T-cell (primary cell): ENCODE measurements around the gene FAM187B. TPM values are rescaled to one million over a fixed set of nuclear protein-coding genes. Genes with fewer than 3 reads are reported as not detected.
A peak's percentile ranks its signal among the peaks of the same experiment; 100 is the strongest.
"Not testable (repeated sequence)": the region's sequence is repeated elsewhere in the genome, so short reads cannot be mapped to it uniquely, and the experiment has no call there.

Experiments used
- ATAC-seq, 4 experiments: fragments of 200-7000 bp in 3 of 4; fragments of 150-1000 bp in 1 of 4; cut with Tn5 transposase; replicated peaks in 1 of 4; 1 replicate in 3 of 4; 2 replicates in 1 of 4; pipeline ENCODE4 v1.10.0; 2021; ENCODE audit warnings: moderate library complexity in 3 of 4, mild to moderate bottlenecking in 2 of 4, moderate number of reproducible peaks in 1 of 4
- CTCF ChIA-PET, 2 donors: fragments of 300-600 bp; sonication (Branson Sonifier 250); formaldehyde crosslinking; loops; one replicate each; lab custom pipeline; 2022; ENCODE audit warnings: antibody characterized with exemption in 2 of 2; lab: Charles Lee
- POLR2A ChIA-PET, 2 donors: fragments of 300-600 bp; sonication (Branson Sonifier 250); formaldehyde crosslinking; loops; one replicate each; lab custom pipeline; 2022; ENCODE audit warnings: antibody characterized with exemption in 2 of 2; lab: Charles Lee
- DNase-seq, 35 experiments: peaks; one replicate each; pipeline versions ENCODE4 v3.0.0 to v3.0.0-alpha.2; 2013 to 2023
- H3K27ac ChIP-seq: one replicate; pipeline ENCODE4 v1.5.1; 2013; ENCODE audit warnings: low read length
- H3K27me3 ChIP-seq, 2 experiments: replicated peaks in 1 of 2; 1 replicate in 1 of 2; 2 replicates in 1 of 2; pipeline versions ENCODE4 v1.6.1 to v1.7.0; 2013; ENCODE audit warnings: low read length in 1 of 2, mixed read lengths in 1 of 2; ENCODE audit not compliant: control insufficient read depth in 2 of 2, insufficient read depth in 2 of 2; ENCODE audit errors: extremely low read depth in 1 of 2
- H3K36me3 ChIP-seq, 2 donors: 1 replicate in 1 of 2; 2 replicates in 1 of 2; pipeline versions ENCODE4 v1.6.1 to v1.7.0; 2013; ENCODE audit warnings: low read length in 1 of 2; ENCODE audit not compliant: control insufficient read depth in 2 of 2, insufficient read depth in 1 of 2; ENCODE audit errors: extremely low read depth in 1 of 2
- H3K4me1 ChIP-seq, 2 experiments: 1 replicate in 1 of 2; 2 replicates in 1 of 2; pipeline versions ENCODE4 v1.6.1 to v1.7.0; 2013; ENCODE audit warnings: low read length in 2 of 2, mixed read lengths in 1 of 2; ENCODE audit not compliant: insufficient read depth in 2 of 2, control insufficient read depth in 1 of 2; ENCODE audit errors: extremely low read depth in 1 of 2
- H3K4me3 ChIP-seq, 2 donors: 1 replicate in 1 of 2; 2 replicates in 1 of 2; pipeline versions ENCODE4 v1.5.1 to v1.7.0; 2013; ENCODE audit warnings: mild to moderate bottlenecking in 2 of 2, low read length in 1 of 2, moderate library complexity in 1 of 2; ENCODE audit not compliant: control insufficient read depth in 1 of 2; ENCODE audit errors: extremely low read depth in 1 of 2
- H3K9me3 ChIP-seq: 2 replicates; pipeline ENCODE4 v1.7.0; 2013
- H3K27ac Mint-ChIP-seq, 2 donors: one replicate each; pipeline ENCODE4 v1.8.0; 2020 to 2021; ENCODE audit warnings: mild to moderate bottlenecking in 2 of 2, mixed read lengths in 2 of 2
- H3K27me3 Mint-ChIP-seq, 2 donors: one replicate each; pipeline ENCODE4 v1.8.0; 2021 to 2022; ENCODE audit warnings: mixed read lengths in 2 of 2
- H3K36me3 Mint-ChIP-seq: one replicate; pipeline ENCODE4 v1.8.0; 2021; ENCODE audit warnings: mixed read lengths
- H3K4me1 Mint-ChIP-seq, 3 donors: one replicate each; pipeline ENCODE4 v1.8.0; 2020 to 2022; ENCODE audit warnings: mixed read lengths in 3 of 3, mild to moderate bottlenecking in 1 of 3
- H3K4me3 Mint-ChIP-seq, 3 donors: one replicate each; pipeline ENCODE4 v1.8.0; 2020 to 2022; ENCODE audit warnings: mild to moderate bottlenecking in 3 of 3, mixed read lengths in 3 of 3, moderate library complexity in 3 of 3
- H3K9me3 Mint-ChIP-seq, 3 donors: one replicate each; pipeline ENCODE4 v1.8.0; 2020 to 2022; ENCODE audit warnings: mixed read lengths in 3 of 3
- WGBS: methylation state at CpG from one replicate; pipeline ENCODE4 v1.1.5; 2013; ENCODE audit warnings: missing lambda C conversion rate; ENCODE audit not compliant: insufficient coverage; 5-methylcytosine and 5-hydroxymethylcytosine counted together
- total RNA-seq, 35 experiments: library from RNA in 6 of 35; stranded (reverse) in 6 of 35; fragments of 120-200 nt in 1 of 35; gene quantifications; one replicate each; pipeline versions ENCODE4 v1.2.1 to v1.2.4 and lab custom pipeline; 2013 to 2026

Gene FAM187B
- total RNA-seq, 5 donors from 2014 or later (not counting 1 experiment from before 2014, with no cell fraction given): not detected

DNA sequence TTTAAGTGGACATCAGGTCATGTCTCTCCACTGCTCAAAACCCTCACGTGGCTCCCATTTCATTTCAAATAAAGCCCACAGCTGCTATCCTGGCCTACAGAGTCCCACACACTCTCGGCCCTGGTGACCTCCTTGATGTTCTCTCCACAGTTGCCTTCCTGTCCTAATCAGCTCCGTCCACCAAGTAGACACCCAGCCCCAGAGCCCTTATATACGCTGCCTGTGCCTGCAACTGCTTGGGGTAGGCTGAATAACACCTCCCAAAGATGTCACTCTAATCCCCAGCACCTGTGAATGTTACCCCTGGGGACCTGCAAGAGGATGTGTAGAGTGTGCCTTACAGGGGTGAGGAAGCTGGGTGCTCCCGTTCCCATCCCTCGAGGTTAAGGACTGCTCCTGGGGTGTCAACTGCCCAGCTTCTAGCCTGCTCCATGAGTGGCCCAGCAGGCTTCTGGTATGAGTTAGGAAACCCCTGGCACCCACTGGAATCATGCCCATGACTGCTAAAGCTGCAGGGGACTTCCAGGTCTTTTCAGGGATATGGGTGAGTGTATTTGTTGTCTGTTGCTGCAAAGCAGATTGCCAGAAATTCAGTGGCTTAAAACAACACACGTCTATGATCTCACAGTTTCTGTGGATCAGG lies 6.0 kb downstream of the FAM187B start:
- Histone ChIP-seq H3K9me3 (no peaks in the 10 kb centered on the region), H3K27me3 (no peaks in the 10 kb centered on the region), H3K27ac (no peak overlapping the region), H3K4me1 (peaks cover 0 to 33% of the 10 kb centered on the region in 2 experiments), H3K36me3 (no peaks in the 10 kb centered on the region), H3K4me3 (no peak overlapping the region)
- Mint-ChIP-seq H3K4me1 (peaks cover 18 to 50% (median 41%) of the 10 kb centered on the region in 3 donors), H3K4me3 (no peak overlapping the region), H3K9me3 (peaks cover 0 to 2% (median 0%) of the 10 kb centered on the region in 3 donors), H3K27me3 (no peaks in the 10 kb centered on the region), H3K36me3 (peaks cover 2% of the 10 kb centered on the region), H3K27ac (peak overlapping the region; percentile 31 to 59)
- ATAC-seq: no peak
- 83% methylated on average over 6 of the region's 7 CpGs for WGBS
- CTCF ChIA-PET: interaction anchor here (0.7 to 1.7 kb wide), 4 partner anchors 16 to 273 kb away, joined by 3 to 10 read pairs (median 4); no protein-coding TSS in a partner anchor
- DNase-seq: peak in 1 of 35 experiments; percentile 10
- POLR2A ChIA-PET: no interaction called here

DNA sequence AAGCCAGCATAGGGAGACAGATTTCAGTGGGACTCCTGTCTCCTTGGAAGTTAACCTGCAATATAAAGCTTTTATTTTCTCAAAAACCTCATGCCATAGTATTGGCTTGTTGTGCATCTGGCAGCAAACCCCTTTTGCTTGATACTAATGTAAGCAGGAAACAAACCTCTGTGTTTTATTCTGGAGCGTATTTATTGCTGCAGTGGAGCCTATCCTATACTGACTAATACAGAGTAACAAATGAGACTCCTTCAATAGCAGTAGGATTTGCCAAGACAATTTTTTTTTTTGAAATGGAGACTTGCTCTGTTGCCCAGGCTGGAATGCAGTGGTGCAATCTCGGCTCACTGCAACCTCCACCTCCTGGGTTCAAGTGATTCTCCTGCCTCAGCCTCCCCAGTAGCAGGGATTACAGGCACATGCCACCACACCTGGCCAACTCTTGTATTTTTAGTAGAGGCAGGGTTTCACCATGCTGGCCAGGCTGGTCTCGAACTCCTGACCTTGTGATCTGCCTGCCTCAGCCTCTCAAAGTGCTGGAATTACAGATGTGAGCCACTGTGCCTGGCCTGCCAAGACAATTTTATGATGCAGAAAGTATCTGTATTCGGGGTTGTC lies 7.5 kb downstream of the FAM187B start:
- peaks cover 0 to 42% of the 10 kb centered on the region in 2 experiments for H3K4me1 ChIP-seq
- ATAC-seq, H3K36me3 Mint-ChIP-seq, H3K4me3 Mint-ChIP-seq, H3K27me3 Mint-ChIP-seq, H3K9me3 ChIP-seq, H3K36me3 ChIP-seq, H3K27me3 ChIP-seq, H3K4me3 ChIP-seq, H3K27ac ChIP-seq, POLR2A ChIA-PET: not testable (repeated sequence)
- 100% methylated on average over 2 of the region's 4 CpGs for WGBS
- peaks cover 25 to 58% (median 49%) of the 10 kb centered on the region in 3 donors for H3K4me1 Mint-ChIP-seq
- DNase-seq: peak in 1 of 35 experiments; percentile 3
- CTCF ChIA-PET: interaction anchor here in 1 of 2 donors (0.7 kb wide), 1 partner anchor 17 kb away, joined by 3 read pairs; no protein-coding TSS in a partner anchor
- peak overlapping the region; percentile 73 to 77 for H3K27ac Mint-ChIP-seq
- peaks cover 0 to 12% (median 0%) of the 10 kb centered on the region in 3 donors for H3K9me3 Mint-ChIP-seq

DNA sequence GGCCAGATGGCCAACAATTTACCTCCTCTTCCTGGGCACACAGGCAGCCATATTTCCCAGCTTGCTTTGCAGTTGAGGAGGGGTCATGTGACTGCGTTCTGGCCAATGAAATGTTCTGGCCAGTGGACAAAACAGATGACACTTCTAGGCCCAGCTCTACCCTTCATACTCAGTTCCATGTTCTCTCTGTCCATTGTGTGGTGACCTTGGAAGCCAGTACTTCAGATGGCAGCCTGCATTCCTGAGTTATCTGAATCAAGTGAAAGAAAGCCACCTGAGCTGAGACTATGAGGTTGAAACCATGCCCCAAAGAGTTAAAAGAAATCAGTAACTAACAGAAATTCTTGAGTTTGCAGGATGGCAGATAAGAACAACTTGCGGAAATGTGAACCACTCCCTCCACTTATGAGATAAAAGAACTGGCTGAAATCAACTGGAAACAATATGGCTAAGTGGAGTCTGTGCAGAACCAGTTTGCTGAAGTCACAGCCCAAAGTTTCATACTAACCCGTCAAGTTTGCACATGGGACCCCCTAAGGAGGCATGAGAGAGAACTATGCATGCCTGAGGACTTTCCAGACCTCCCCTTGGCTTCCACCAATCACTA lies 8.1 kb downstream of the FAM187B start:
- Histone ChIP-seq H3K27me3 (no peaks in the 10 kb centered on the region), H3K9me3 (no peaks in the 10 kb centered on the region), H3K4me3 (no peak overlapping the region), H3K36me3 (no peaks in the 10 kb centered on the region), H3K27ac (no peak overlapping the region), H3K4me1 (peaks cover 0 to 45% of the 10 kb centered on the region in 2 experiments)
- no peak for DNase-seq
- WGBS: 71% methylated on average over 1 of the region's 3 CpGs
- Mint-ChIP-seq H3K4me3 (no peak overlapping the region), H3K27me3 (no peaks in the 10 kb centered on the region), H3K36me3 (peaks cover 6% of the 10 kb centered on the region), H3K9me3 (peaks cover 0 to 12% (median 0%) of the 10 kb centered on the region in 3 donors), H3K27ac (peak overlapping the region; percentile 73 to 77), H3K4me1 (peaks cover 32 to 59% (median 52%) of the 10 kb centered on the region in 3 donors)
- CTCF ChIA-PET: interaction anchor here (0.7 kb wide), 2 partner anchors 18 to 19 kb away, joined by 3 read pairs; no protein-coding TSS in a partner anchor
- peak in 3 of 4 experiments; percentile 25 to 67 (median 33) for ATAC-seq
- POLR2A ChIA-PET: no interaction called here

DNA sequence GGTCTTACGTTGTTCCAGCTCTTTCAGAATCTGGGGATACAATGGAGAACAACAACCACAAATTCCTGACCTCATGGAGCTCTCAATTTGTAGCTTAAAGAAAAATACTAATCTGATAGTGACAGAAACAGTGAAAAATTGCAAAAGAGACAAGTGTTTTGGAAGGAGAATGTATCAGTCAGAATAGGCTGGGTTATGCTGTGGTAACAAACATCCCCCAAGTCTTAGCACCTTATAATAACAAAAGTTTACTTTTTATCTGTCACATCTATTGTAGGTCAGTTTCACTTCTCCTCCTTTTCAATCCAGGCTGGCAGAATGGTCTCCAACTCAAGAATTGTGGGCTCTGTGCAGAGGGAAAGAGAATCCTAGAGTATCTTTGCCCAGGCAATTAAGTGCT lies 9.5 kb downstream of the FAM187B start:
- ChIA-PET CTCF (no interaction called here), POLR2A (no interaction called here)
- H3K9me3 ChIP-seq: no peaks in the 10 kb centered on the region
- no peak overlapping the region for H3K4me3 Mint-ChIP-seq
- DNase-seq (no peak), ATAC-seq (no peak)
- peaks cover 6% of the 10 kb centered on the region for H3K36me3 Mint-ChIP-seq
- no peaks in the 10 kb centered on the region for H3K27me3 Mint-ChIP-seq
- WGBS: no CpG with 5 or more reads among the region's 1 CpG
- H3K4me1 Mint-ChIP-seq: peaks cover 44 to 68% (median 61%) of the 10 kb centered on the region in 3 donors
- no peak overlapping the region for H3K4me3 ChIP-seq
- H3K27me3 ChIP-seq: no peaks in the 10 kb centered on the region
- peaks cover 0 to 12% (median 0%) of the 10 kb centered on the region in 3 donors for H3K9me3 Mint-ChIP-seq
- no peaks in the 10 kb centered on the region for H3K36me3 ChIP-seq
- no peak overlapping the region for H3K27ac ChIP-seq
- H3K4me1 ChIP-seq: peaks cover 6 to 51% of the 10 kb centered on the region in 2 experiments
- no peak overlapping the region for H3K27ac Mint-ChIP-seq

DNA sequence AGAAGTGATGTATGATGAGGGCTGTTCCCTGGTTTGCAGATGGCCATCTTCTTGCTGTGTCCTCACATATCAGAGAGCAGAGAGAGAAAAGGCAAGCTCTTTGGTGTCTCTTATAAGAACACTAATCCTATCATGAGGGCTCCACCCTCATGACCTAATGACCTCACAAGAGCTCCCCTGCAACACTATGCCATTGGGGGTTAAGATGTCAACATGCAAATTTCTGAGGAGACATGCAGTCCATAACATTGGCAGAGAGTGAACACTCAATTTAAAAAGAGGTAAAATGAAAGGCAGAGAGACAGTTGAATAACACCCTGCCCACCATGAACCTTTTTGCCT lies 10.9 kb downstream of the FAM187B start:
- peaks cover 12 to 55% of the 10 kb centered on the region in 2 experiments for H3K4me1 ChIP-seq
- Mint-ChIP-seq H3K36me3 (peaks cover 6% of the 10 kb centered on the region), H3K4me1 (peaks cover 44 to 71% (median 62%) of the 10 kb centered on the region in 3 donors), H3K27ac (peak overlapping the region; percentile 32 to 71), H3K9me3 (peaks cover 0 to 12% (median 0%) of the 10 kb centered on the region in 3 donors), H3K4me3 (no peak overlapping the region), H3K27me3 (no peaks in the 10 kb centered on the region)
- CTCF ChIA-PET: interaction anchor here in 1 of 2 donors (0.5 kb wide), 1 partner anchor 258 kb away, joined by 4 read pairs; no protein-coding TSS in a partner anchor
- H3K9me3 ChIP-seq: no peaks in the 10 kb centered on the region
- DNase-seq (no peak), ATAC-seq (no peak)
- H3K4me3 ChIP-seq: no peak overlapping the region
- H3K36me3 ChIP-seq: no peaks in the 10 kb centered on the region
- no peaks in the 10 kb centered on the region for H3K27me3 ChIP-seq
- POLR2A ChIA-PET: interaction anchor here in 1 of 2 donors (0.7 kb wide), 1 partner anchor 8 kb away, joined by 8 read pairs; no protein-coding TSS in a partner anchor
- H3K27ac ChIP-seq: no peak overlapping the region
